Mammary epithelial cell (primary cell): ENCODE results near the gene FAF1.

Source experiments
- CTCF ChIP-seq, 2 donors: IDR thresholded peaks in 1 of 2; conservative IDR thresholded peaks in 1 of 2; 2 replicates each; pipeline ENCODE4 v1.5.1; 2011 to 2012; ENCODE audit warnings: inconsistent platforms in 2 of 2, low read length in 2 of 2, mild to moderate bottlenecking in 2 of 2, control low read depth in 1 of 2, low read depth in 1 of 2; ENCODE audit not compliant: insufficient read depth in 1 of 2; ENCODE audit errors: extremely low read depth in 1 of 2
- EZH2 ChIP-seq: IDR thresholded peaks from 2 replicates; pipeline ENCODE4 v1.6.1; 2012; ENCODE audit warnings: low read length, inconsistent platforms, borderline replicate concordance

GRCh38 chr1:50633465-50633864 lies 326.6 kb downstream of the FAF1 start:
- TF ChIP-seq CTCF (conservative IDR thresholded peaks at IDR 0.05 in 1 of 2, IDR thresholded peaks at IDR 0.05 in 1 of 2; ENCODE audit: extremely low read depth in 1 of 2, insufficient read depth in 1 of 2, low read depth in 1 of 2, low read length in 2 of 2) (no peak), EZH2 (no peak)
